ENCODE results near the gene ZFTA.
"Not testable (repeated sequence)": the region's sequence is repeated elsewhere in the genome, so short reads cannot be mapped to it uniquely, and the experiment has no call there.

The ZFTA gene

DNA sequence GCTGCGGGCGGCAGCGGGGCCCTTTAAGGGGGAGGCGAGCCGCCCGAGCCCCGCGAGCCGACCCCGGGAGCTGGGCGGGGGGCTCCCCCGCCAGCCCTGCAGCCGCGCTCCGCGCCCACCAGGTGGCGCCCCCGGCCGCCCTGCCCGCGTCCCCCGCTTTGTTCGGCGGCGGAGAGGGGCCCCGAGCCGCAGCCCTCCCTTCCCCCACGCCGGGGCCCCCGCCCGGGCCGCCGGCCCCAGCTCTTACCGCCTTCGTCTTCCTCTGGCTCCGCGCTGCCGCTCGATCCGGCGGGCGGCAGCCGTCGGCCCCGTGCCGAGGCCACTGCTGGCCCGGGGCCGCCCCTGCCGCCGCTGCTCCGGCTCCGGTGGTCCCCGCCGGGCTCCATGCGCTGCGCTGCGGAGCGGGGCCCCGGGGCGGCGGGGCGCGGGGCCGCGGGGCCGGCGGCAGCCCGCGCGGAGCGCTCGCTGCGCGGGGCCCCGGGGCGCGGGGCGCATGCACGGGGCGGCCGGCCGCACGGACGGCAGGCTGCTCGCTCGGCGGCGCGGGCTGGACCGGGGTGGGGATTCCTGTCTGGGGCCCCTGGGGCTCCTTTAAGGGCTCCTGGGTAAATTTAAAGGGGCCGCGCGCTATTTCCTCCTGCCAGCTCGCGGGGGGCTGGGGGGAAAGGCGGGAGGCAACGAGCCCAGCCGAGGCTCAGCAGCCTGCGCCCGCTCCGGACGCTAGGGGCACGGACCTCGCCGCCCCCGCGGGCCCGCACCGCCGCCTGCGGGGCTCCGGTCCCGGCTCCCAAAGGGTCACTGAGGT, at the start of gene ZFTA:
ZFTA (minus strand) TSS at position 539 of the 805 bp plus-strand sequence; CDS start at position 386, 153 bp downstream.
- in situ Hi-C loops (cut with MboI; ENCODE audit: low sequenced_read_pairs), result no loop called here

GRCh38 chr11:63817758-63818498, 49.4 kb upstream of the ZFTA start:
- in situ Hi-C loops (cut with MboI; ENCODE audit: low sequenced_read_pairs), result no loop called here

- in situ Hi-C loops (cut with MboI; ENCODE audit: low sequenced_read_pairs), result no loop called here
Observed at GRCh38 chr11:63816732-63817131, 48.2 kb upstream of the ZFTA start.

DNA sequence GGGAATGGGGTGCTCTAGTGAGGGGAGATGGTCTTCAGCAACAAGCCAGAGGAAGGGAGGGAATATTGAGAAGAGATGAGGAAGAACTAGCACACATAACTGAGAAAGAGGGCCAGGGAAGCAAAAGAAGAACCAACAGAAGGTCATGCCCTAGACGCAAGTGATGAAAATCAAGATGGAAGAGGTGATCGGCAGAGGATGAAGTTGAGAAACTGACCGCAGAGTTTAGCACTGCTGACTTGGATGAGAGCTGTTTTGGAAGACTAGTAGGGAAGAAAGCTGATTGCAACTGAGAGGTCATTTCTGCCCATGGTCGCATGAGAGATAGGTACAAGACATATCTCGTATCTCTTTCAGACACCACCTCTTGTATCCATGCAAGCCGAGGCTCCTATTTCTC, 47.6 kb upstream of the ZFTA start:
- in situ Hi-C loops (cut with MboI; ENCODE audit: low sequenced_read_pairs), result no loop called here

GRCh38 chr11:63814383-63814736, 45.8 kb upstream of the ZFTA start:
- in situ Hi-C loops (cut with MboI; ENCODE audit: low sequenced_read_pairs), result no loop called here

- in situ Hi-C loops (cut with MboI; ENCODE audit: low sequenced_read_pairs), result no loop called here
Observed at GRCh38 chr11:63813563-63814382, 45.2 kb upstream of the ZFTA start.

DNA sequence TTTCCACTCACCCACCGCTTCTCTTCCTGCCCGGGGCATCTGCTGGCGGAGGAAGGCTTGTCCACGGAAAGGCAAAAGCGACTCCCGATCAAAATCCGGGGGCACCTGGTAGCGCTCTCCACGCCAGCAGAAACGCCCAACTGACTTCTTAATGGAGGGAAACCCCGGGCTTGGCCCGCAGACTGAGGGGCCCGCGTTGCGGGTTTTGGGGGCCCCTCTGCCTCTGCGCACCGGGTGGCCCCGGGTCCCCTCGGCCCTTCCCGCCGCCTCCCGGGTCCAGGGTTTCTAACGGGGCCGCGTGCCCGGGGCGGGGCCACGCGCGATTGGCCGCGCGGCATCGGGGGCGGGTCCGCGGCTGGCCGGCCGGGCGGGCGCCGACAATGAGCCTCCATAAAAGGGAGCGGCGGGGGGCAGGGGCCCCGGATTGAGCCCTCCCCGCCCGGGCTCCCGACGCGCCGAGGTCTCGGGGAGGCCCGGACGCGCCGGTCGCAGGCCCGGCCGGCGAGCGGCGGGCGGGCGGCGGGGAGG, 44.5 kb upstream of the ZFTA start, which contains the start of gene SPINDOC:
SPINDOC (plus strand) TSS at position 422 of the 528 bp plus-strand sequence. CDS start 231 bp downstream, outside the sequence.
- in situ Hi-C loops (cut with MboI; ENCODE audit: low sequenced_read_pairs), result no loop called here

GRCh38 chr11:63811522-63811921, 42.9 kb upstream of the ZFTA start:
- in situ Hi-C loops (cut with MboI; ENCODE audit: low sequenced_read_pairs), result no loop called here

DNA sequence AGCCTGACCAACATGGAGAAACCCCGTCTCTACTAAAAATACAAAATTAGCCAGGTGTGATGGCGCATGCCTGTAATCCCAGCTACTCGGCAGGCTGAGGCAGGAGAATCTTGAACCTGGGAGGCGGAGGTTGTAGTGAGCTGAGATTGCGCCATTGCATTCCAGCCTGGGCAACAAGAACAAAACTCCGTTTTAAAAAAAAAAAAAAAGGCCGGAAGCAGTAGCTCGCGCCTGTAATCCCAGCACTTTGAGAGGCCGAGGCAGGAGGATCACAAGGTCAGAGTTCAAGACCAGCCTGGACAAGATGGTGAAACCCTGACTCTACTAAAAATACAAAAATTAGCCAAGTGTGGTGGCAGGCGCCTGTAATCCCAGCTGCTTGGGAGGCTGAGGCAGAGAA, 41.8 kb upstream of the ZFTA start:
- in situ Hi-C loops (cut with MboI; ENCODE audit: low sequenced_read_pairs), result not testable (repeated sequence)

- in situ Hi-C loops (cut with MboI; ENCODE audit: low sequenced_read_pairs), result no loop called here
Observed at GRCh38 chr11:63805844-63806415, 37.4 kb upstream of the ZFTA start.

DNA sequence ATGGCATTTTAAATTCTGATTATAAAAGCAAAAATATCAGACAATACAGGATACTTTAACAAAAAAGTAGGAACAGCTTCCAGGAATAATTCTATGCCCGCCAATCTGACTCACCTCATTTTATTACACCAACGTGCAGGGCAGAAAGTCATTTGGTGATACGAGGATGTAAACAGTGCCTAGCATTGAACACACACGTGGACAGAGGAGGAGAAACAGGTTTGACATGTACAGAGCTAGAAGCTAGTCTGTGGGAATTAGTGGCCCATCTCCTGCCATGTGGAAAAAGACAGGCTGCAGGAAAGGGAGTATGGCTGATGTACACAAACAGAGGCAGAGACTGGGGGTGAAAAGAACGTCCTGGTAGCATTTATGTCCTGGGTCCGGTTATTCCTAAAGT, 35.7 kb upstream of the ZFTA start:
- in situ Hi-C loops (cut with MboI; ENCODE audit: low sequenced_read_pairs), result no loop called here

GRCh38 chr11:63802637-63803414, 34.3 kb upstream of the ZFTA start:
- in situ Hi-C loops (cut with MboI; ENCODE audit: low sequenced_read_pairs), result no loop called here

DNA sequence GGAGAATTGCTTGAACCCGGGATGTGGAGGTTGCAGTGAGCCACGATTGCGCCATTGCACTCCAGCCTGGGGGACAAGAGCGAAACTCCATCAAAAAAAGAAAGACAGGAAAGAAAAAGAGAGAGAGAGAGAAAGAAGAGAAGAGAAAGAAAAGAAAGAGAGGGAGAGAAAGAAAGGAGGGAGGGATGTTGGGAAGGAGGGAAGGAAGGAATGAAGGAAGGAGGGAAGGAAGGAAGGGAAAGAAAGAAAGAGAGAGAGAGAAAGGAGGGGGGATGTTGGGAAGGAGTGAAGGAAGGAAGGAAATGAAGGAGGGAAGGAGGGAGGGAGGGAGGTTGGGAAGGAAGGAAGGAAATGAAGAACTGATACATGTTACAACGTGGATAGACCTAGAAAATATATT, 32.3 kb upstream of the ZFTA start:
- in situ Hi-C loops (cut with MboI; ENCODE audit: low sequenced_read_pairs), result no loop called here

DNA sequence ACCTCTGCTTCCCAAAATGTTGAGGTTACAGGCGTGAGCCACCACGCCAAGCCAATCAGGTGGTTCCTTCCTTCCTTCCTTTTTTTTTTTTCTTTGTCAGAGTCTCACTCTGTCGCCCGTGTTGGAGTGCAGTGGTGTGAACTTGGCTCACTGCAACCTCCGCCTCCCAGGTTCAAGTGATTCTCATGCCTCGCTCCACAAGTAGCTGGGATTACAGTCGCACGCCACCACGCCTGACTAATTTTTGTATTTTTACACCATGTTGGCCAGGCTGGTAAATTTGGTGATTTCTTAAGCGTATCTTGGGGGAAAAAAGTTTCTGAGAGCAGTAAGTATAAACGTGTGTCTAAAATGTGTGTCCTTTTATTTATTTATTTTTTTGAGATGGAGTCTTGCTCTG, 26.5 kb upstream of the ZFTA start:
- in situ Hi-C loops (cut with MboI; ENCODE audit: low sequenced_read_pairs), result no loop called here

GRCh38 chr11:63793161-63793560, 24.6 kb upstream of the ZFTA start:
- in situ Hi-C loops (cut with MboI; ENCODE audit: low sequenced_read_pairs), result no loop called here

DNA sequence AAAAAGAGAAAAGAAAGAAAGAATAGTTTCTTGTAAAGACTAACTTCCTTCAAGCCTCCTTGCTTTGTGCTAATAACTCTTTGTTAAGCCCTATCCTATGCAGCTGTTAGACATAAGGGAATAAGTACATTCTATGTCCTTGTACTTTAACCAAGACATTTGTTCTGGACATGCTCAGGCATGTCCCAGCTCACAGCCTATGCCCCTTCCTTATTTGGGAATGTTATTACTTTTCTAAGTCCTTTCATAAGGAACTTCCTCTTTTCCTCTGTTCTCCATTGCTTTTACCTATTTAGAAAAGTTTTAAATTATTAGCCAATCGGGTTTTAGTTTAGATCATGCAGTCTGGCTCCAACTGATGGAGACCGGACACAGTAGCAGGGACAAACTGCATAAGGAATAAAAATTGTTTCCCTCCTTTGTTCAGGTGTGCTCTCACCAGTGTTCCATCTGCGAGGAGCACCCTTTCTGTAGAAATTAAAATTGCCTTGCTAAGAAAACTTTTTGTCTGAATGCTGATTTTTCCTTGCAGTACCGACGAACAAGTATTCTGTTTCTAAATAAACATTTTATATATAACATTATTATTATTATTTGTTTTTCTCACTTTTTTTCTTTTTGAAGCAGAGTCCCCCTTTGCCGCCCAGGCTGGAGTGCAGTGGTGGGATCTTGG, 23.1 kb upstream of the ZFTA start:
- in situ Hi-C loops (cut with MboI; ENCODE audit: low sequenced_read_pairs), result no loop called here

- in situ Hi-C loops (cut with MboI; ENCODE audit: low sequenced_read_pairs), result no loop called here
Observed at GRCh38 chr11:63785823-63786222, 17.2 kb upstream of the ZFTA start.

DNA sequence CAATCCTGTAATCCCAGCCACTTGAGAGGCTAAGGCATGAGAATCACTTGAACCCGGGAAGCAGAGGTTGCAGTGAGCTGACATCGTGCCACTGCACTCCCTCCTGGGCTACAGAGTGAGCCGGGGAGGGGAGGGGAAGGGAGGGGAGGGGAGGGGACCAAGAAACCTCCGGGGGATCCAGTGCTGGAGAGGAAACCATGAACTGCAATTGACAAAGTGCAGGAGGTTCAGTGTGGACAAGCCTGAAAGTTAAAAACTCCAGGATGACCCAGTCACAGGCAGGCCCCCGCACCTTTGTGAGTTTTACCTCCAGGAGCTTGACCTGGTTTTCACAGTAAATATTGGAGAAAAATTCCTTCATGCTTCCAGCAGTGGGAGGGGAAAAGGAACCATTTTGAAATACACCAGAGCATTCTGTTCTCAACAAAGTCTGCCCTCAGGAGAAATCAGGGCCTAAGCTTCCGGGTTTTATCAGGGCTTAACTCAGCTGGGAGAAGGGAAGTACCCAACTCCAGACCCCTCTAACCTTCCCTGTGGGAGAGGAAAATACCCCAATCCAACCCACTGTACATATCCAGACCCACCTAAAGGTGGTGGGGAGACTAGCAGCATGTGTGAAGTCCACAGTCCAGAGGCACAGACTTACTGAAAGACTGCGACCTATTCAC, 15.5 kb upstream of the ZFTA start:
- in situ Hi-C loops (cut with MboI; ENCODE audit: low sequenced_read_pairs), result no loop called here

GRCh38 chr11:63782749-63783148, 14.2 kb upstream of the ZFTA start:
- in situ Hi-C loops (cut with MboI; ENCODE audit: low sequenced_read_pairs), result no loop called here

Measured in HL-60/S4 treated with retinoic acid at 250 ng/mL for 4 days and 3 days (cell line).